GM18511 (cell line): ENCODE measurements around the gene MARVELD1.
"Not testable (repeated sequence)": the region's sequence is repeated elsewhere in the genome, so short reads cannot be mapped to it uniquely, and the experiment has no call there.

Source experiments
- ATAC-seq: cut with Tn5 transposase; IDR thresholded peaks from one replicate; pipeline ENCODE4 v1.9.1; 2021; ENCODE audit warnings: mild to moderate bottlenecking, moderate library complexity; ENCODE audit not compliant: unreplicated experiment

Gene MARVELD1

DNA sequence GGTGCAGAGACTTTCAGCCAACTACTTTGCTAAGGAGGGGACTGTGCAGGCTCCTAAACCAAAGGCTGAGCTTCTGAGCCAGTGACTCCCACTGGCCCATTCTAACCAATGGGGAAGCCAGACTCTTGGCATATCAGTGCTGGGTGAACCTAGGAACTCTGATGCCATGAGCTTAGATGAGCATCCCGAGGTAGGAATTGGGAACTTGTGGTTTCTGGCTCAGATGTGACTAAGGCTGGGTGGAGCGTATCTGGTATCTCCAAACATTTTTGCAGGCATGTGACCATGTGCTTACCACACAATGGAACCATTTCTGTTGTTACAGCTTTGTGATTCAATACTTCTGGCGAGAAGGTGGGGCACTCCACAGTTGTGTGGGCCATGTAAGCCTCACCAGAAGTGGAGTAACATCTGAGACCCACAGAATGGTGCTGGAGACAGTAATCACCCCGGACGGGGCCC, 23.9 kb upstream of the MARVELD1 start:
- ATAC-seq: no peak

DNA sequence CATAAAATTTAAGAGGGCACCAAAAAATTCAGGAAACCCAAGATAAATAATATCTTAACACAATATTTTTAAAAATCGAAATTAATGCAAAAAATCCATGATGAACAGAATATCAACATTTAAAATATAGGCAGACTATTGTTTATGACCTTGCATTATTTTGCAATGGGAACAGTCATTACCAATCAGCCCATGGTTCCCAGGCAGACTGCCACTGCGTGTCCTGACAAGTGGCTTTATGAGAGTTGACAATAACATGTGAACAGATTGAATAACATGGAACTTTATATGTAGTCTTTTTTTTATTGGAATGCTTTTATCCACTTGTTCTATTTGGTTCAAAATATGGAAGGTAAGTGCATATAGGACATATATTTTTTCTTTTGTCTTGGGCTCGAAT, 23.4 kb upstream of the MARVELD1 start:
- no peak for ATAC-seq

DNA sequence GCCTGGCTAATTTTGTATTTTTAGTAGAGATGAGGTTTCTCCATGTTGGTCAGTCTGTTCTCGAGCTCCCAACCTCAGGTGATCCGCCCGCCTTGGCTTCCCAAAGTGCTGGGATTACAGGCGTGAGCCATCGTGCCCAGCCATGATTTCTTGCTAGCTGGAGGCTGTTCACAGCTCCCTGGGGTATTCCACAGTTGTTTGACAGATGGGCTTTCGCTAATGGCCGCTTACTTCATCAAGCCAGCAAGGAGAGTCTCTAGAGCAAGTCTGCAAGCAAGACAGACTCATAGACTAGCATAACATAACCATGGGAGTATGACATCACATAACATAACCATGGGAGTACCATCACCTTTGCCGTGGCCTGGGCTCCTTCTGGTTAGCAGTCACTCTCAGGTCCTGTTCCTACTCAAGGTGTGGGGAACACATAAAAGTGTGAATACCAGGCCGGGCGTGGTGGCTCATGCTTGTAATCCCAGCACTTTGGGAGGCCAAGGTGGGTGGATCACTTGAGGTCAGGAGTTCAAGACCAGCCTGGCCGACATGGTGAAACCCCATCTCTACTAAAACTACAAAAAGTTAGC, 15.4 kb upstream of the MARVELD1 start:
- not testable (repeated sequence) for ATAC-seq

DNA sequence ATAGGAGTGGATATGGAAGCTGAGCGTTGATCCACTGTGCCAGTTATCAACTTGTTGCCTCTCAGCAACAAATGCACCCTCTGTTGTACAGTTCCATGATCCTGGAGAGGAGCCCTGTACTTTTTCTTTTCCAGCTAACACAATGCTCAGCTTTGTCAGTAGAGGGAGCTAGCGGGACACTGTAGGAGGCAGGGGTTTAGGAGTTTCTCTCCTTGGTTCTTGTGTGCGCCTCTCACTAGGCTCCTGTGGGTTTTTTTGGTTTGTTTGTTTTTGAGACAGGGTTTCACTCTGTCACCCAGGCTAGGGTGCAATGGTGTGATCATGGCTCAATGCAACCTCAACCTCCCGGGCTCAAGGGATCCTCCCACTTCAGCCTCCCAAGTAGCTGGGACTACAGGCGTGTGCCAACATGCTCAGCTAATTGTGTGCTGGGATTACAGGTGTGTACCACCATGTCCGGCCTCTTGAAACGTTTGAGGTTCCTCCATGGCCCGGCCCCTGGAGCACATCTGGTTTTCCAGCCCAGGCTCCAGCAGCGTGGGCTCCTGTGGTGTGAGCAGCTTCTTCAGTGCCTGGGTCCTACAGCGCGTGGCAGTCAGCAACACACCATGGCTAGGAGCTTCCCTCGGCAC, 12.0 kb upstream of the MARVELD1 start:
- peak; percentile 84 for ATAC-seq

DNA sequence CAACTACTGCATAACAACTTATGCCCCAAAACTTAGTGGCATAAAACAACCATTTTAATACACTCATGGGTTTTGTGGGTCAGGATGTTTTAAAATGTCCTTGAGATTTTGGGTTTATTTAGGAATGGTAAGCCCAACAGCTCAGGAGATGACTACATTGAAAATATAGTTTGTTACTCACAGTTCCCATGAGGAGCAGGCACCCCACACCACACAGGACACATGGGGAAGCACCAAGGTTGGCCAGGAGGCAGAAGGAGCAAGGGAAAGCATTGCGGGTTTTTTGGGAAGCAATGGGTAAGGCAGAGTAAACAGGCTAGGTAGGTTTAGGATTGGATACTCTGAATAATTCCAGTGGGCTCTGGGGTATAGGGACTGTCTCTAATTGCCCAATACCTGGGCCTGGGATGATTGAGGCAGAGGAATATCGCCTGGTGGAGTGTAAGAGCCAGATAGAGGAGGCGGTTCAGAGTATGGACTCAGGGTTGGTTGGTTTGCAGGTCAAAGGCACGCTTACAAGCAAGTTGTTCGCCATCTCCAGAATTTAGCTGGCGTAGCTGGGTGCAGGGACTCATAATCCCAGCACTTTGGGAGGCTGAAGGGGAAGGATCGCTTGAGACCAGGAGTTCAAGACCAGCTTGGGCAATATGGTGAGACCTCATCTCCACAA, 10.0 kb upstream of the MARVELD1 start:
- no peak for ATAC-seq

DNA sequence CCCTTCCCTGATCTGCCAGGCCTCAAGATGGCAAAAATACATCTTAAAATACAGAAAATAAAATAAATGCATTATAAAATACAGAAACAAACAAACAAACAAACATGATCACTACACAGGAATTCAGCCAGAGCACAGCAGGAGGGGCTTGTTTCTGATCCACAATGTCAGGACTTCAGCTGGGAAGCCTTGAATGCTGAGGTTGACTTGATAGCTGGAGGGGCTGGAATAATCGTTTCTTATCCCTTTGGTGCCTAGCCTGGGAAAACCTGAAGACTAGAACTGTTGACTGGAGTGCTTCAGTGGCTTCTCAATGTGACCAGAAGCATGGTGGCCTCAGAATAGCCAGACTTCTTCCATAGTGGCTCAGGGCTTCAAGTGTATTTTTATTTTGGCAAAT, 9.2 kb upstream of the MARVELD1 start:
- ATAC-seq: no peak

DNA sequence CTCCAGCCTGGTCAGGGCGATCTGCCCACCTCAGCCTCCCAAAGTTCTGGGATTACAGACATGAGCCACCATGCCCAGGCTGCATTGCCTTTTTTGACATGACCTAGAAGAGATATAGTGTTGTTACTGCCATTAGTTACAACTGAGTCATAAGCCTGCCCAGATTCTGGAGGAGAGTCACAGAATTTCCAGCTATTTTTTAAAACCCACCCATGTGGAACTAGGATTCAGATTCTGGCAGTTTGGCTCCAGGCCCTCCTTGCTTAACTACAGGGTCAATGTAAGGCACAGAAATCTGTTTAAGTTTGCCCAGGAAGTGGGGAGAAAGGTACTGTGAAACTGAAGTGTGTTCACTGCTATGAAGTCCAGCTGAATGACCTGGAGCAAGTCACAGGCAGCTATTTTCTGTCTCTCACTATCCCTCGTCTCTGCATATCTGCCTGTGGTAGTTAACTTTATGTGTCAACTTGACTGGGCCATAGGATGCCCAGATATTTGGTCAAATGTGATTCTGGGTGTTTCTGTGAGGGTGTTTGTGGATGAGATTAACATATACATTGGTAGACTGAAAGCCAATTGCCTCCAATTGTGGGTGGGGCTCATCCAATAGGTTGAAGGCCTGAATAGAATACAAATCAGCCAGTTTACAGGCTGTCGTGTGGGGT, 8.4 kb upstream of the MARVELD1 start:
- ATAC-seq: no peak

DNA sequence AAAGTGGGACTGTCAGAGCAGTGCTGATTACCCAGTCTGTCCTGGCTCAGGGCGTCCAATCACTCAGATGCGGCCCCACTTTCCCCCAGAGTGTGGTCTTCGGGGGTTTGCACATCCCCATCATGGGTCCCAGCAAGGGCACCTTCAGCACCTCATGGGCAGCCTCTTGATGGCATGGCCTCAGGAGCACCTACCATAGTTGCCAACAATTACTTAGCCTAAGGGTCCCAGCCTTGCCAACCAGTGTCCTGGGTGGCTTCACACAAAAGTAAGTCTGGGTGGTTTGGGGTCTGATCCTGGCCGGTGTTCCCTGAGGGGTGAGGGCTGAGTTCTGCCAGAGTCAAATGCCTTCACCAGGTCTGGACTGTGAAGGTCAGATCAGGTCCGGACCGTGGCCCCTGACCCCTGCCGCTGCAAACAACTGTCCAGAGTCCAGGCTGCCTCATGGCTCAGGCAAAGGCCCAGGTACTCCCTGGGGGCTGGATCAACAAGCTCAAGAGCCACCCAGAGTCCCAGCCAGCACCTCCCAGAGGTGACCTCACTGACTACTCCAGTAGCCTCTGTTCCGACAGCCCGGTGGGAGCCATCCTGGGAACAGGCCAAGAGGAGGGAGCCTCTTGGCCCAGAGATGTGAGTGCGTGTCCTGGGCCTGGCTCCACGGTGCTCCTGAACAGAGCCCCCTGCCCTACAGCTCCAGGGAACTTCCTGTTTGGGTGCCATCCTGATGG, 6.2 kb upstream of the MARVELD1 start:
- ATAC-seq: no peak

DNA sequence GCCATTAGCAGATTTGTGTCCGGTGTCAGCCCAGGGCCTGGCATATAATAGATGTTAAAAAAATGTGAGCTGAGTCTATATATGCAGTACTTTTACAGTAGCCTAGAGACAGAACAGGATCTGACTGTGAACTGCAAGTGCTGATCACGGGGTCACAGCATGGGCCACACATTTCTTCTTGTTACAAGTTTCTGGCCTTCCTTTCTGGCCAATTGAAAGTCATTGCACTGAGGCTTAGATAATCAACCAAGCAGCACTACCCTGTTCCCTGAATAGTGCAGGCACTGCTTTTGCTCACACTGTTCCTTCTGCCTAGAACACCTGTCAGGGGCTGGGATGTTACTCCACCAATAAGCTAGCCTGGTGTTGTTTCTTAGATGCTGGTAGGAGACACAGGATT, 5.4 kb upstream of the MARVELD1 start:
- no peak for ATAC-seq

DNA sequence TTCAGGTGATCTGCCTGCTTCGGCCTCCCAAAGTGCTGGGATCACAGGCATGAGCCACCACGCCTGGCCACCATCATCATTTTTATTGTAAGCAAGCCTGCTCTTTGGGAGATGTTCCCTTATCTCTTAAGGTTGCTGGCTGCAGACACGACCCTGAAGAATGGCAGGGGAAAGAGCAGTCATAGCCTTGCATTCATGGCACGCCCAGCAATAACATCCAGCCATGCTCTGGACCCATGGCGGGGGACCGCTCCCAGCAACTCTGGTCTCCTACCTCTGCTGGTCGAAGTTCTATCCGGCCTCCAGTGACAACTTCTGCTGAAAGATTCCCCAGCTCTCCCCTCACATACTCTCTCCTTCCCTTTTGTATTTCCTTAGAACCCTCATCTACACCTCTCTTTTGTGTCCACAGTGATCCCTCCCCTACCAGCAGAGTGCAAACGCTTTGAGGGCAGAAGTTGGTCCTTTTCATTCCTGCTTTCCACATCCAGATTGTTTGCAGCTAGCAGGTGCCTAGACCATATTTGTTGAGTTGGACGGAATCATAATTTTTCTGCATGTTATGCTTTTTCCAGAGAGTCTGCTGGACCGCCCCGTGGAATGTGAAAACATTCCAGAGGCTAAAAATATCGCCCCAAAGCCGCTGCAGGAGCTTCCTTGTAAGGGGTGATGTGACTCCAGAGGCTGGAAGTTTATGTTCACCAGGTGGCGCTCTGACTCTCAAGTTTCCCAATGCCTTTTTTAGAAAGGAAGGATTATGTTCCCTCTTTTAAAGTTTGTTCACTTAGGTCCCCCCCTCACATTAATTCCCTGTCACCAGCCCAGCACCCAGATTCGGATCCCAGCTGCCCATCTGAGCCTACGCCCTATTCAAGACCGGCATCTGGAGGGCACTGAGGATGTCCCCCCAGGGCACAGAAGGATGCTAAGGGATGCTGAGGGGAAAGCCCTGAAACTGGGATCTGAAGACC, 4.3 kb upstream of the MARVELD1 start:
- ATAC-seq: no peak

DNA sequence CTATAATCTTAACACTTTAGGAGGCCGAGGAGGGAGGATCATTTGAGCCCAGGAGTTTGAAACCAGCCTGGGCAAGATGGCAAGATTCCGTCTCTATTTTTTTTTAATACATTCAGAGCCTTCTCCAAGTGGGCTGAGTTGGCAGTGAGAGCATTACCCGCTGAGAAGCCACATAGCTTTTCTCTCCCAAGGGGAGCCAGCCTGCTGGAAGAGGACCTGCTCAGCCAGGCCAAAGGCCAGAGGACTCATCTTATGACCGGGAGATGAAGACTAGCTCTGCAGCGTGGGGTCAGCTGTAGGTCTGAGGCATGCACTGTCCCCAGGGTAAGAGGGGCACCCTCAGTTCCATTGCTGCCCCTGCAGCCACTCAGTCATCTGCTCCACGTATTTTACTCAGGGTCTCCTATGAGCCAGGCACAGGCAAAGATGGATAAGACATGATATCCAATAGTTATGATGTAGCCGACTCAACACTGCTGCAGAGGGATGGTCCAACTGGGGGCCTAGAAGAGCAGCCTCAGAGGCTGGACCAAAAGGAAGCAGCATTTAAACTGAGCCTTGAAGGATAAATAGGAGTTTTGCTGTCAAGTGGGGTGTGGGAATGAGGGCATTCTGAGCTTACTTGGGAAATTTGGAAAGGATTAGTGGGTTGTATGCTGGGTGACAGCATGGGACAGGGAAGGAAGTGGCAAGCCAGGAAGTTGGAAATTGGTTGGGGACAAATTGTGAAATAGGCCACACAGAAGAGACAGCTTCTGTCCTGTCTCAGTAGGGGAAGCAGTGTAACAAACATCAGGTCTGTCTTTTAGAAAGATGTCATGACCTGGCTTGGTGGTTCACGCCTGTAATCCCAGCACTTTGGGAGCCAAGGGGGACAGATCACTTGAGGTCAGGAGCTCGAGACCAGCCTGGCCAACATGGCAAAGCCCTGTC, 1.6 kb upstream of the MARVELD1 start:
- ATAC-seq: no peak

DNA sequence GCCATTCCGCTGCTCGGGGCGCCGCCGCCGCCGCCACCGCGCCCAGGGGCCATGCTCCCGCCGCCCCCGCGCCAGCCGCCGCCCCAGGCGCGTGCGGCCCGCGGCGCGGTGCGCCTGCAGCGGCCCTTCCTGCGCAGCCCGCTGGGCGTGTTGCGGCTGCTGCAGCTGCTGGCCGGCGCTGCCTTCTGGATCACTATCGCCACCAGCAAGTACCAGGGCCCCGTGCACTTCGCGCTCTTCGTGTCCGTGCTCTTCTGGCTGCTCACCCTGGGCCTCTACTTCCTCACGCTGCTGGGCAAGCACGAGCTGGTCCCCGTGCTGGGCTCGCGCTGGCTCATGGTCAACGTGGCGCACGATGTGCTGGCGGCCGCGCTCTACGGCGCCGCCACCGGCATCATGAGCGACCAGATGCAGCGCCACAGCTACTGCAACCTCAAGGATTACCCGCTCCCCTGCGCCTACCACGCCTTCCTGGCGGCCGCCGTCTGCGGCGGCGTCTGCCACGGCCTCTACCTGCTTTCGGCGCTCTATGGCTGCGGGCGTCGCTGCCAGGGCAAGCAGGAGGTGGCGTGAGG, 383 bp downstream of the MARVELD1 start:
- ATAC-seq: peak; percentile 84

DNA sequence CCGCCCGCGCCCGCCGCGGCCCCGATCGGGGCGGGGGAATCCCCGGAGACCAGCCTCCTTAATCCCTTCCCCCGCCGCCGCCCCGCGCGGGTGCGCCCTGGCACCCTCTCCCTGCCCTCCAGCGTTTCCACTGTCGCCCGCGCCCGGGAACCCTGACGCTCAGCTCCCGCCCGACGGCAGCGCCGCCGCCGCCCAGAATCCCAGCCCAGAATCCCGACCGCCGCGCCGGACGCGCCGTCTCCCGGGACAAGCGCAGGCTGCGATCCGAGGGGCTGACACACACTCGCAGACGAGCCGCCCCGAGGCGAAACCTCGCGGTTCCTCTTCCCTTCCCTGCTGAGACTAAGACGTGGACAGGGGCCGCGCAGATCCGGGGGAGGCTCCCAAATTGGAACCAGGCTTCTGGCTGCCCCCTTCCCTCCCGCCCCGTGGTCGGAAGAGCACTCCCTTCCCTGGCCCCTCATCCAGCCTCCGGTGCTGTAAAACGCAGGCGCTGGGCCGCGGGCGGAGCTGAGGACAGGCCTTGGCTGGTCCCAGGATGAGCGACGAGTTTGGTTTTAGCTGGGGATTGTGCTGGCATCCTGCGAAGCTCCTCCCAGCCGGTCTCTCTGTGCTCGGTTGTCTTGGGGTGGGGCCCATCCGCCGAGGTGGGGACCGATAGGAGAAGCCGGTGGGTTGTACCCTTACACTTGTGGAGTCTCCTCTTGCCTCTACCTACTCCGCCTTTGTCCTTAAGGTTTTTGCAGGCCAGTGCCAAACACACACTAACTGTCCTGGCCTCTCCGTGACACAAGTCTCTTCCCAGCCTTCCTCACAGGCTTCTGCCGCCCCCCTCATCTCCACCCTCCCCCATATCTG, 1.1 kb downstream of the MARVELD1 start:
- peak; percentile 61 for ATAC-seq

DNA sequence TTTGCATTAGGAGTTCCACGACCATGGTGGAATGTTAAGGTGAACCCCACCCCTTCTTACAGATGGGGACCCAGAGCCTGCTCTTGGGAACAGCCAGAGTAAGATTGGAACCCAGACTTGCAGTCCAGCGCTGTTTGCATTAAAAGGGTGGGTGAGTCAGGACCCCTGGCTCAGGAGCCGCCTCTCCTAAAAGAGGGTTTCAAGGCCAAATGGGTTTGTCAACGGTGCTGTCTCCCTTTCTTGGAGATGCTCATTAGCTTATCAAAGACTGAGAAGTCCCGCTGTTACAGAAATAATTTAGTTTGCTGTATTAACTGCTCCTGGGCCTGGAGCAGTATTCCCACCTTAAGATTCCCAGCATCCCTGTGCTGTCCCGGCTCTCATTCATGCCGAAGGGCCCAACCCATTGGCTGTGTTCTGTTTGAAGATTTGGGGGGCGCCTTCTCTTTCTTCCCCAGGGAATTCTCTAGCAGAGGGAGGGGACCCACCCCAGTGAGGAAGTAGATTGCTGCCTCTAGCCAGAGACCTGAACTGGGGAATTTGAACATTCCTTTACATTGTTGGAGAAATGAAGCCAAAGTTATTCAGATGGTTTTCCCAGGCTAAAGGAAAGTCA, 1.8 kb downstream of the MARVELD1 start:
- ATAC-seq: no peak

DNA sequence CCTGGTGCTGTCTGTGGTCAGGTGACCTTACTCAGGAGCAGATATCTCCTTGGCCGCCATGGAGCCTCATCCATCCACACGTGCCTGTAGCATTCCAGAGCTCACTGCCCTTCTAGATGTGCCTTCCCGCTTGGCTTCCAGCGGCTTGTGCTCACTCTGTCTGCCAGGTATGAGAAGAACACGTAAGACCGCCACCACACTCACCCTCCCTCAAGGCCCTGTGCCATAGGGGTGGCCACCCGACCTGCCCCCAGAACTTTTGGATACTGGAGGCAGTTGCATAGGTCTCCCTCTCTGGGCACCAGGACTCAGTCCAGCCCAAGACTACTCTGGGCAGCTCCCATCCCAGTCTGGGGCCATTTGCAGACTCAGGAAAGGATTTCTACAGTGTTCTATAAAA, 4.1 kb downstream of the MARVELD1 start:
- no peak for ATAC-seq

DNA sequence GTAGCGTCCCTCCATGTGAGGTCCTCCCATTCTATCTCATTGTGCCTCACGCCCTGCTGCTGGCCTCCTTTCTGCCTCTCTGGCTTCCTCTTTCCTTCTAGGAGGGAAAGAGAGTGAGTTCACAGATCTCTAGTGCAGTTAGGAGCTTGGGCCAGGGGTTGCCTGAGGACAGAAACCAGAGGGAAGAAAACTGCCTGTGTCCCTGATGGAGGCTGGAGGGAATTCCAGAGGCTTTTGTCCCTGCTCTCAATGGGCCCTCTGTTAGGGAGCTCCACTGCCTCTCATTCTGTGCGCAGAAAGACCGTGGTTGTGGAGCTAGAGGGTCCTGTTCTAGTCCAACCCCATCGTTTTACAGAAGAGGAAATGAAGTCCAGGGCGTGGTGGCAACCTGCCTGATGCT, 4.6 kb downstream of the MARVELD1 start:
- no peak for ATAC-seq

DNA sequence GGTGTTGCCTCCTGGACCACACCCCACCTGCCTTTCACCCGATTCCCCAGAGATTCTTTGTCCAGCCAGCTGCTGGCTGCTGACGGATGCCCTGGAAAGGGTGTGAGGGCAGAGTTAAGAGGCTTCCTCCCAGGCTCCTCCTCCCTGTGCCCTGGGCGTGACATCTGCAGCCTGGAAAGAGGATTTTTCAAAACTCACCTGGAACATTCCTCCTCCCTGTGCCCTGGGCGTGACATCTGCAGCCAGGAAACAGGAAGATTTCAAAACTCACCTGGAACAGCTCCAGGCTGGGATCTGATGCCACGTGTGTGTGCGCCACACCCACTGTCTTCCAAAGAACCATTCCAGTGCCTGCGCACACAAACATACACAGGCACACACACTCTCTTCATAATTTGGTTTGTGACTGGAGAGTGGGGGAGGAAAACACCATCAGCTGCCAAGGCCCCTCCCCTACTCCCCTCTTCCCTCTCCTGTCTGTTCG, 5.2 kb downstream of the MARVELD1 start:
- ATAC-seq: no peak
